ENCODE measurements around the gene AGRP. TPM values are rescaled to one million over a fixed set of nuclear protein-coding genes. Genes with fewer than 3 reads are reported as not detected.
A peak's percentile ranks its signal among the peaks of the same experiment; 100 is the strongest.

The AGRP gene
- total and polyA plus RNA-seq, 5 experiments from 2014 or later, result not detected

DNA sequence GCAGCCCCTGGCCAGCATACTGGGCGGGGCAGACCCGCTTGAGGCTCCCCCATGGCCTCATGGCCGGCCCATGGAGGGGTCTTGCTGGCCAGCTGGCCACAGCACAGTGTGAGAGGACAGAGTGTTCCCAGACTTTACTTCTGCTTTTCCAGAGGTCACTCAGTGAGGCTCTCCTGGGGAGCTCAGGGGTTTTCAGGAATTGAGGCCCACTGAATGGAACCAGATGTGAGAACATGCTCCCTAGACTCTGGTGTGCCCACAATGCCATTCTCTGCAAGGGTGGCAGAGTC, 23.5 kb downstream of the AGRP start:
- POLR2A ChIA-PET, result interaction anchor here (1.7 kb wide), 1 partner anchor 20 kb away, joined by 5 read pairs; the partner anchor contains the start of gene ATP6V0D1
- H3K4me1 Mint-ChIP-seq, result peaks cover 23 to 58% (median 45%) of the 10 kb centered on the region in 4 donors
- H3K36me3 Mint-ChIP-seq, result peaks cover 0 to 8% (median 0%) of the 10 kb centered on the region in 3 donors
- DNase-seq (no peak), ATAC-seq (no peak)
- no peaks in the 10 kb centered on the region for H3K27me3 Mint-ChIP-seq
- H3K27ac Mint-ChIP-seq, result no peak overlapping the region
- H3K9me3 Mint-ChIP-seq, result no peaks in the 10 kb centered on the region
- no peak overlapping the region for H3K4me3 Mint-ChIP-seq

GRCh38 chr16:67459066-67459860, 24.1 kb downstream of the AGRP start:
- POLR2A ChIA-PET, result interaction anchor here (1.7 kb wide), 1 partner anchor 21 kb away, joined by 5 read pairs; the partner anchor contains the start of gene ATP6V0D1
- DNase-seq (no peak), ATAC-seq (no peak)
- H3K27ac Mint-ChIP-seq, result peak overlapping the region in 6 of 10 donors; percentile 6 to 80 (median 42)
- H3K4me3 Mint-ChIP-seq, result no peak overlapping the region
- no peaks in the 10 kb centered on the region for H3K27me3 Mint-ChIP-seq
- H3K4me1 Mint-ChIP-seq, result peaks cover 24 to 54% (median 43%) of the 10 kb centered on the region in 4 donors
- peaks cover 0 to 10% (median 0%) of the 10 kb centered on the region in 3 donors for H3K36me3 Mint-ChIP-seq
- no peaks in the 10 kb centered on the region for H3K9me3 Mint-ChIP-seq

DNA sequence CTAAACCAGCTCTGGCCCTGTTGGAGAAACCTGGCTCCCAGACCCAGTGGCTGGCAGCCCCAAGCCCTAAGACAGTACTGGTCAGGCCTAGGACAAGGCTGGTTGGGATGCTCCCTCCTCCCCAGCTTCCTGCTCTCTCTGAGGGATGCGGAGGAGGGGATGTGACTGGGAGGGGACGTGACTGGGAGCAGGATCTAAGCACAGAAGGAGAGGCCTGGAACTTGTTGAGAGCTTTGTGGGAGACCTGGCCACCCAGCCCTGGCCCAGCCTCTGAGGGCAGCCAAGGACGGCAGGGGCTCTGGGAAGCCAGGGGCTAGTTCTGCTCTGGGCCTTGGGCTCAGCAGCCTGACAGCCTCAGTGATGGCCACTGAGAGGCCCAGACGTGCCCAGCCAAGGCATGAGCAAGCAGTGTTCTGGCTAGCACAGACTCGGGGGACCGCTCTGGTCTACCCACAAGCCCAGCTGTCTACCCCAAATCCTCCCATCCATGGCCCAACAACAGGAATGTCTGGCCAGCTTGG, 25.2 kb downstream of the AGRP start:
- ATAC-seq (no peak), DNase-seq (no peak)
- Mint-ChIP-seq H3K36me3 (peaks cover 0 to 15% (median 1%) of the 10 kb centered on the region in 3 donors), H3K4me3 (no peak overlapping the region), H3K27ac (peak overlapping the region in 1 of 10 donors; percentile 80), H3K4me1 (peaks cover 26 to 50% (median 36%) of the 10 kb centered on the region in 4 donors), H3K27me3 (no peaks in the 10 kb centered on the region), H3K9me3 (no peaks in the 10 kb centered on the region)
- POLR2A ChIA-PET, result no interaction called here

GRCh38 chr16:67457611-67458010, 25.7 kb downstream of the AGRP start:
- POLR2A ChIA-PET, result no interaction called here
- Mint-ChIP-seq H3K4me3 (no peak overlapping the region), H3K9me3 (no peaks in the 10 kb centered on the region), H3K4me1 (peaks cover 26 to 45% (median 33%) of the 10 kb centered on the region in 4 donors), H3K27me3 (no peaks in the 10 kb centered on the region), H3K27ac (peak overlapping the region in 1 of 10 donors; percentile 5), H3K36me3 (peaks cover 0 to 18% (median 3%) of the 10 kb centered on the region in 3 donors)
- ATAC-seq (no peak), DNase-seq (no peak)

GRCh38 chr16:67456391-67457081, 26.8 kb downstream of the AGRP start:
- H3K9me3 Mint-ChIP-seq, result no peaks in the 10 kb centered on the region
- no peak for ATAC-seq

DNA sequence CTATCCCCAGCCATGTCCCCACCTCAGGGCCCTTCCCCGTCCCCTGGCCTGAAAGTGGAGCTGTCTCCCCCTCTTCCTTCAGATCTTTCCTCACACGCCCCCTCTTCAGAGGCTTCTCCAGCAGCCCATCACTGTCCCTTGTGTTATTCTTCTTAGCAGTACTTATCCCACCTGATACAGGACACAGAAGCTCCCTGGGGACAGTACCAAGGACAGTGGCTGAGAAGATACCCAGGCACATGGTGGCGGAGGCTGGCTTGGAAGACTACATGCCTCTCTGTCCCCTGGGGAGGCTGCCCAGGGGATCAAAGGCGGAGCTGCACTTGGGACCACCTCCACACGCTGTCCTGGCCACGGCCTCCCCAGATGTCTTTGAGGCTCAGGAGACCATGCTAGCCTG, 28.5 kb downstream of the AGRP start:
- DNase-seq (no peak), ATAC-seq (no peak)
- Mint-ChIP-seq H3K27me3 (no peaks in the 10 kb centered on the region), H3K9me3 (no peaks in the 10 kb centered on the region), H3K36me3 (peaks cover 0 to 29% (median 3%) of the 10 kb centered on the region in 3 donors), H3K4me3 (no peak overlapping the region), H3K27ac (peak overlapping the region in 4 of 10 donors; percentile 40 to 76 (median 56)), H3K4me1 (peaks cover 25 to 38% (median 29%) of the 10 kb centered on the region in 4 donors)
- POLR2A ChIA-PET, result no interaction called here

More at GRCh38 chr16:67456391-67457081, 26.8 kb downstream of the AGRP start:
- Mint-ChIP-seq H3K27me3 (no peaks in the 10 kb centered on the region), H3K36me3 (peaks cover 0 to 15% (median 3%) of the 10 kb centered on the region in 3 donors), H3K4me1 (peaks cover 25 to 40% (median 32%) of the 10 kb centered on the region in 4 donors), H3K4me3 (no peak overlapping the region), H3K27ac (peak overlapping the region in 6 of 10 donors; percentile 2 to 83 (median 40))
- no peak for DNase-seq
- POLR2A ChIA-PET, result no interaction called here

DNA sequence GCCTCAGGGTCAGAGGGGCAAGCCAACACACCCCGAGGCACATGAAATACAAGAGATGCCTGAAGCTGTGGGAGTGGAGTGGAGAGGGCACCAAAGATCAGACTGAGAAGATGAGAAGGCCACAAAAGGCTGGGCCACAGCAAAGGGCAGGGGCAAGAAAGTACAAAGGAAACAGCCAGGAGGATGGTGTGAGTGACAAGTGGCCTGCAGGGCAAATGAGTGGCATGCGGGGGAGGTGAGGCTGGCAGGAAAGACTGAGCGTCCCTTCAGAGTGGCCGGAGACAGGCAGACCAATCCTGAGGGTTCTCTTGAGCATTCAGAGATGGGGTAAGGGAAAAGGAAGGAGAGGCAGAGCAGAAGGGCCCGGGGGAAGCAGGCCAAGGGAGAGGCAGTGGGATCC, 29.2 kb downstream of the AGRP start:
- H3K27ac Mint-ChIP-seq, result peak overlapping the region in 5 of 10 donors; percentile 7 to 79 (median 47)
- H3K4me1 Mint-ChIP-seq, result peaks cover 25 to 45% (median 31%) of the 10 kb centered on the region in 4 donors
- DNase-seq, result no peak
- H3K9me3 Mint-ChIP-seq, result no peaks in the 10 kb centered on the region
- POLR2A ChIA-PET, result no interaction called here
- no peak overlapping the region for H3K4me3 Mint-ChIP-seq
- H3K27me3 Mint-ChIP-seq, result no peaks in the 10 kb centered on the region
- H3K36me3 Mint-ChIP-seq, result peaks cover 0 to 33% (median 3%) of the 10 kb centered on the region in 3 donors
- ATAC-seq, result no peak

- Mint-ChIP-seq H3K4me3 (no peak overlapping the region), H3K27ac (no peak overlapping the region), H3K4me1 (peaks cover 17 to 36% (median 22%) of the 10 kb centered on the region in 4 donors), H3K9me3 (no peaks in the 10 kb centered on the region), H3K36me3 (peaks cover 0 to 43% (median 3%) of the 10 kb centered on the region in 3 donors), H3K27me3 (no peaks in the 10 kb centered on the region)
- ATAC-seq, result no peak
- POLR2A ChIA-PET, result no interaction called here
- no peak for DNase-seq
Measured at GRCh38 chr16:67451704-67452435, 31.5 kb downstream of the AGRP start.

DNA sequence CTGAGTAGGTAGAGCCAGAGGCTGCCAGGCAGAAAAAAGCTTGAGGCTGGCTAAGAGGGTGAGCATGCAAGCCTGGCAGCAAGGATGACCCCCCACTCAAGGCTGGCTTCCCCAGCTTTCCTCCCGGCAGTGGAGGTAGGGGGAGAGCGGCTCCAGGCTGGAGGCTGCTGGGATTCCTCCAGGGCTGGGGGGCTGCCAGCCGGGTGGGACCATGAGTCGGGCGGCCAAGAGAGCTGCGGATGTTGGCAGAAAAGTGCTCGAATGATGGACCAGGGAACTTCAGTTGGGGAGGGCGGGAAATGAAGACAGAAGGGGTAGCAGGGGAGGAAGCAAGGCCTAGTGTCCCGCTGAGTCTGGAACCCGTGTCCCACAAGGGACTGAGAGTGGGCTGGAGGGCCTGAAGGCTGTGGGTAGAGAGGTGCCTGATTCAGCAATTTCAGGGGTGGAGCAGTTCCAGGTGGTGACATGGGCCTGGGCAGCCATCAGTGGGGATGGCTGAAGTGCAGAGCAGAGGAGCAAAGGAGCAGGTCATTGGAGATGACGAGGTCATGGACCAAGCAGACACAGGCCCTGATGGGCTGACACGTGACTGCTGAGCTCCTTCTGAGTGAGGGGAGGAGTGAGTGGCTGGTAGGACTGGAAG, 32.2 kb downstream of the AGRP start:
- Mint-ChIP-seq H3K27ac (peak overlapping the region in 1 of 10 donors; percentile 37), H3K4me1 (peaks cover 12 to 36% (median 21%) of the 10 kb centered on the region in 4 donors), H3K9me3 (no peaks in the 10 kb centered on the region), H3K36me3 (peaks cover 0 to 47% (median 3%) of the 10 kb centered on the region in 3 donors), H3K27me3 (no peaks in the 10 kb centered on the region), H3K4me3 (no peak overlapping the region)
- no peak for DNase-seq
- ATAC-seq, result no peak
- POLR2A ChIA-PET, result no interaction called here

DNA sequence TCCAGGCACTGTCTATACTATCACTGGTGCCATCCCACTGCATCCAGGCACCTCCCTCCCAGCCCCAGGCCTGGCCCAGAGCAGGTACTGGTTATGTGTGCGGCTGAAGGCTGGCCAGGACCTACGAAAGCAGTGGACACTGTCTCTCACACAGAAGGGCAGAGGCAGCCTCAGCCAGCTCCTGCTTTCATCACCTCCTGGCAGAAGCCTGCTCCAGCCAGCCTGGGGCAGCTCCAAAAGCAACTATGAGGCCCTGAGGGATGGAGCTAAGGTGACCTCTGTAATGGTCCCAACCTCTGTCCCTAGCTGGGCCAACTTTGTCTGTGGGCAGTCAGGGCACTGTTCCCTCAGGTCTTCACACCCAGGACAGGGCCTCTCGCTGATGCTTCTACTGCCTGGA, 33.6 kb downstream of the AGRP start:
- H3K9me3 Mint-ChIP-seq, result no peaks in the 10 kb centered on the region
- H3K36me3 Mint-ChIP-seq, result peaks cover 0 to 51% (median 3%) of the 10 kb centered on the region in 3 donors
- DNase-seq, result no peak
- H3K27me3 Mint-ChIP-seq, result no peaks in the 10 kb centered on the region
- H3K4me3 Mint-ChIP-seq, result no peak overlapping the region
- no peak for ATAC-seq
- H3K4me1 Mint-ChIP-seq, result peaks cover 4 to 24% (median 16%) of the 10 kb centered on the region in 4 donors
- peak overlapping the region in 2 of 10 donors; percentile 16 to 53 for H3K27ac Mint-ChIP-seq
- POLR2A ChIA-PET, result no interaction called here

GRCh38 chr16:67449336-67449735, 34.0 kb downstream of the AGRP start:
- Mint-ChIP-seq H3K27me3 (no peaks in the 10 kb centered on the region), H3K4me1 (peaks cover 4 to 24% (median 16%) of the 10 kb centered on the region in 4 donors), H3K4me3 (no peak overlapping the region), H3K36me3 (peaks cover 0 to 51% (median 3%) of the 10 kb centered on the region in 3 donors), H3K9me3 (no peaks in the 10 kb centered on the region), H3K27ac (peak overlapping the region in 2 of 10 donors; percentile 16 to 53)
- no peak for DNase-seq
- POLR2A ChIA-PET, result no interaction called here
- ATAC-seq, result no peak

DNA sequence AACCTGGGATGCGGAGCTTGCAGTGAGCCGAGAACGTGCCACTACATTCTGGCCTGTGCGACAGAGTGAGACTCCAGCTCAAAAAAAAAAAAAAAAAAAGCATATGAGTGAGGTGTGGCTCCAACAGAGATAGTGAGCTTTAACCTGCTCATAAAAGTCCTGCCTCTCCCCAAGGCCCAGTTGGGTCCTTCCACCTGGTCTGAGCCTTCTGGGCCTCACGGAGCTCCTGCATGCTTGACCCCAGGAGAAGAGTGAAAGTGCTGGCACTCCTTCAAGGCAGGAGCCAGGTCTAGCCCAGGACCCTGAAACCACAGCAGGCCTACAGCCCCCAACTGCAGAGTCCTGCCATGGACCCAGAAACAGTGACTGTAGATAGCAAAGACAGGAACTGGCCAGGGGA, 34.8 kb downstream of the AGRP start:
- DNase-seq (no peak), ATAC-seq (no peak)
- H3K4me3 Mint-ChIP-seq, result no peak overlapping the region
- H3K27me3 Mint-ChIP-seq, result no peaks in the 10 kb centered on the region
- peaks cover 4 to 24% (median 14%) of the 10 kb centered on the region in 4 donors for H3K4me1 Mint-ChIP-seq
- POLR2A ChIA-PET, result no interaction called here
- peaks cover 0 to 47% (median 3%) of the 10 kb centered on the region in 3 donors for H3K36me3 Mint-ChIP-seq
- H3K27ac Mint-ChIP-seq, result no peak overlapping the region
- no peaks in the 10 kb centered on the region for H3K9me3 Mint-ChIP-seq
